Measurements from ENCODE around the gene PRSS33.

DNA sequence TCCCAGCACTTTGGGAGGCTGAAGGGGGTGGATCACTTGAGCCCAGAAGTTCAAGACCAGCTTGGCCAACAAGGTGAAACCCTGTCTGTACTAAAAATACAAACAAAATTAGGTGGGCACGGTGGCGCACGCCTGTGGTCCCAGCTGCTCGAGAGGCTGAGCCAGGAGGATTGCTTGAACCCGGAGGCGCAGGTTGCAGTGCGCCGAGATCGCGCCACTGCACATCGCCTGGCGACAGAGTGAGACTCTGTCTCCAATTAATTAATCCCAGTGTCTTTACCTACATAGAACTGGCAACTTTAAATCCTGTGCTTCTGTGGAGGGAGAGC lies 8.8 kb downstream of the PRSS33 start:
- TF ChIP-seq CTCF (IDR thresholded peaks at IDR 0.05) (no peak), POLR2A (IDR thresholded peaks at IDR 0.05) (no peak)
